ENCODE results near the gene SLC19A1. TPM values are rescaled to one million over a fixed set of nuclear protein-coding genes. Genes with fewer than 3 reads are reported as not detected.
A peak's percentile ranks its signal among the peaks of the same experiment; 100 is the strongest.

Gene SLC19A1
- total RNA-seq, 3 donors from 2014 or later = 5.6 to 6.7 (median 6.6) TPM

DNA sequence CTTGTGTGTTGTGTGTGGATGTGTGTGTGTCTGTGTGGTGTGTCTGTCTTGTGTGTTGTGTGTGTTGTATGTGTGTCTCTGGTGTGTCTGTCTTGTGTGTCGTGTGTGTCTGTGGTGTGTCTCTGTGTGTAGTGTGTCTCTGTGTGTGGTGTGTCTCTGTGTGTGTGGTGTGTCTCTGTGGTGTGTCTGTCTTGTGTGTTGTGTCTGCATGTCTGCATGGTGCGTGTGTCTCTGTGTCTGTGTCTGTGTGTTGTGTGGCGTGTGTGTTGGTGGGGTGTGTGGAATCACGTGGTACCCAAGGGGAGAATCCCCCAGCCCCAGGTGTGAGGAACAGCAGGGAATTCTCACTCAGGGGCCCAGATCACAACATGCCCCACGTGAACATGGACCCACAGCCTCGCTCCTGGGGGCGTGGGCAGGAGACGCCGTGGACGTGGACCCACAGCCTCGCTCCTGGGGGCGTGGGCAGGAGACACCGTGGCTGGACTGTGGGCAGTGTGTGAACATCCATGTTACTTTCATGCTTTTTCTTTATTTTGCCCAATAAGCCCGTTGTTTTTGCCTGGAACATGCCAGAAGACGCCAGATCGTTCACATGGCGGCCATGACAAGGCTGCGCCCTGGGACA is 67.8 kb downstream of the SLC19A1 start:
- intact Hi-C loops (cut with DNase I; ENCODE audit: low total_unique reads) = no loop called here
- no peaks in the 10 kb centered on the region for H3K27me3 ChIP-seq
- H3K27ac ChIP-seq = no peak overlapping the region
- H3K4me1 ChIP-seq = peaks cover 9 to 17% of the 10 kb centered on the region in 2 donors
- H3K9me3 ChIP-seq = no peaks in the 10 kb centered on the region
- no peak for DNase-seq (ENCODE audit: low spot score in 2 of 2)
- H3K36me3 ChIP-seq = no peaks in the 10 kb centered on the region
- no peak for TF ChIP-seq POLR2A (IDR thresholded peaks at IDR 0.05)
- no peak for TF ChIP-seq POLR2AphosphoS5 (IDR thresholded peaks at IDR 0.05)
- TF ChIP-seq, protein P1, sequence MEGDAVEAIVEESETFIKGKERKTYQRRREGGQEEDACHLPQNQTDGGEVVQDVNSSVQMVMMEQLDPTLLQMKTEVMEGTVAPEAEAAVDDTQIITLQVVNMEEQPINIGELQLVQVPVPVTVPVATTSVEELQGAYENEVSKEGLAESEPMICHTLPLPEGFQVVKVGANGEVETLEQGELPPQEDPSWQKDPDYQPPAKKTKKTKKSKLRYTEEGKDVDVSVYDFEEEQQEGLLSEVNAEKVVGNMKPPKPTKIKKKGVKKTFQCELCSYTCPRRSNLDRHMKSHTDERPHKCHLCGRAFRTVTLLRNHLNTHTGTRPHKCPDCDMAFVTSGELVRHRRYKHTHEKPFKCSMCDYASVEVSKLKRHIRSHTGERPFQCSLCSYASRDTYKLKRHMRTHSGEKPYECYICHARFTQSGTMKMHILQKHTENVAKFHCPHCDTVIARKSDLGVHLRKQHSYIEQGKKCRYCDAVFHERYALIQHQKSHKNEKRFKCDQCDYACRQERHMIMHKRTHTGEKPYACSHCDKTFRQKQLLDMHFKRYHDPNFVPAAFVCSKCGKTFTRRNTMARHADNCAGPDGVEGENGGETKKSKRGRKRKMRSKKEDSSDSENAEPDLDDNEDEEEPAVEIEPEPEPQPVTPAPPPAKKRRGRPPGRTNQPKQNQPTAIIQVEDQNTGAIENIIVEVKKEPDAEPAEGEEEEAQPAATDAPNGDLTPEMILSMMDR (IDR thresholded peaks at IDR 0.05) = no peak
- H3K4me3 ChIP-seq = no peak overlapping the region

DNA sequence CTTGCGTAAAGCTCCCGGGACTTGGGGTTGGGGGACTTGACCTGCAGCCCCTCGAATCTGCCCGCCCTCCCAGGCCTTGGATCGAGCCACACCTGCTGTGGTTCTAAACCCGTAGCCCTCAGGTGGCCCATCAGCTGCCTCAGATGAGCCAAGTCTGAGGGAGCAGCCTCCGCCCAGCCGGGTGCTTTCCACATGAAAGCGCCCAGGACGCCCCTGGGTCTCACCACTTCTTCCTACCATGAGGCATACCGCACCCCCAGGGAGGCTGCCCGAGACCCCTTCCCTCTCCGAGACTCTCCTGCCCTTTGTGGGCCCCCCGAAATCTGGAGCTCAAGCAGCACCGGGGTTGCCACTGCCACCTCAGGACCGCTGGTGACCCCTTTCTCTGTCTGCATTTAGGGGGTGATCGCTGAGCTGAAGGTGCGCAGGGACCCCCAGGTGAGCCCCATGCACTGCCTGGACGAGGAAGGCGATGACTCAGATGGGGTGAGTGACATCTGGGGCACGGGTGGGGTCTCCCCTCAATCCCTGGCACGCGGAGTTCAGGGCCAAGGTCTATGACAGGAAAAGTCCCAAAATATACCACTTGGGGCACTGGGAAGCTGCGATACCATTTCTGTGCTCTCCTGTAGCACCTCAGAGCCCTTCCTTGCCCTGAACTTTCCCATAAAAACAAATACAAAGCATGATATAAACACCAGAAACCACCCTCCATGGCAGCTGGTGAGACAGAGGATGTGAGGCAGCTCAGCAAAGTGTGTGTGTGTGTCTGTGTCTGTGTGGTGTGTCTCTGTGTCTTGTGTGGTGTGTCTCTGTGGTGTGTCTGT is 68.5 kb downstream of the SLC19A1 start:
- Histone ChIP-seq H3K4me3 (no peak overlapping the region), H3K9me3 (no peaks in the 10 kb centered on the region), H3K27ac (no peak overlapping the region), H3K36me3 (no peaks in the 10 kb centered on the region), H3K4me1 (peaks cover 9 to 17% of the 10 kb centered on the region in 2 donors), H3K27me3 (no peaks in the 10 kb centered on the region)
- intact Hi-C loops (cut with DNase I; ENCODE audit: low total_unique reads) = no loop called here
- no peak for DNase-seq (ENCODE audit: low spot score in 2 of 2)
- TF ChIP-seq, protein P1 (IDR thresholded peaks at IDR 0.05) = no peak
- TF ChIP-seq POLR2AphosphoS5 (IDR thresholded peaks at IDR 0.05) = no peak
- TF ChIP-seq POLR2A (IDR thresholded peaks at IDR 0.05) = no peak

DNA sequence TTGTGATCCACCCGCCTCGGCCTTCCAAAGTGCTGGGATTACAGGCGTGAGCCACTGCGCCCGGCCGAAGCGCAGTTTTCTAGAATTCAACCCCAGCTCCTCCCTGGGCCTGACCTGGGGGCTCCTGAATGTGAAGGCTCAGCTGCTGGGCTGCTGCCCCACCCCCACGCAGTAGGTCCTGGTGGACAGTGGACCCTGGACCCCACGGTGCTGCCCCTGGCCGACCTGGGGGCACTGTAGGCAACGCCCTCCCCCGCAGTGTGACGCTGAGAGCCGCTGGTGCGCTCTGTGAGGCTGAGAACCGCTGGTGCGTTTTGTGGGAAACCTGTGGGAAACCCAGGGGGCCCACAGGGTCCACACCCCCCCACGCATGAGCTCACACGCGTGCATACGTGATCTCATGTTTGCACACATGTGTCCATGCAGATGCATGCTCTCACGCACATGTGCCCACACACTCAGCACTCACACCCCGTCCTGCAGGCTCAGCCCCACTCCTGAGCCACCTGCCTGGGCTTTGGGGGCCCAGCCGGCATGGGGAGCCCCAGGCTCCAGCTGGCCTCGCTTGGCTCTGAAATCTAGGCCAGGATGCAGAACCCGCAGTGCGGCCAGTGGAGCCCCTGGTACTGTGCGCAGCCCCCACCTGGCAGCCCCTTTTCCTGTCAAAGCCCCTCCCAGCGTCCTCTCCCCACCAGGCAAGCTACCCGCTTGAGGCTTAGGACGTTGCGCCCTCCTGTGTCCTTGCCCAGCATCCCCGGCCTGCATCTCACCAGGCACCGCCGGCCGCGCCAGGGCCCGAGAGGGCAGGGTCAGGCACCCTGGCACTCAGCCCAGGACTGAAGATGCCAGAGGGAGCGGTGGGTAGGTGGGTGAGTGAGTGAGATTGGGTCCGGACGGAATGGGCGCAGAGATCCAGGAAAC is 69.5 kb downstream of the SLC19A1 start:
- peak overlapping the region in 1 of 2 donors; percentile 97 for H3K27ac ChIP-seq
- H3K4me3 ChIP-seq = no peak overlapping the region
- intact Hi-C loops (cut with DNase I; ENCODE audit: low total_unique reads) = no loop called here
- peaks cover 9 to 14% of the 10 kb centered on the region in 2 donors for H3K4me1 ChIP-seq
- TF ChIP-seq POLR2A (IDR thresholded peaks at IDR 0.05) = no peak
- TF ChIP-seq, protein P1 (IDR thresholded peaks at IDR 0.05) = no peak
- TF ChIP-seq POLR2AphosphoS5 (IDR thresholded peaks at IDR 0.05) = no peak
- H3K36me3 ChIP-seq = no peaks in the 10 kb centered on the region
- DNase-seq (ENCODE audit: low spot score in 2 of 2) = no peak
- no peaks in the 10 kb centered on the region for H3K9me3 ChIP-seq
- no peaks in the 10 kb centered on the region for H3K27me3 ChIP-seq

DNA sequence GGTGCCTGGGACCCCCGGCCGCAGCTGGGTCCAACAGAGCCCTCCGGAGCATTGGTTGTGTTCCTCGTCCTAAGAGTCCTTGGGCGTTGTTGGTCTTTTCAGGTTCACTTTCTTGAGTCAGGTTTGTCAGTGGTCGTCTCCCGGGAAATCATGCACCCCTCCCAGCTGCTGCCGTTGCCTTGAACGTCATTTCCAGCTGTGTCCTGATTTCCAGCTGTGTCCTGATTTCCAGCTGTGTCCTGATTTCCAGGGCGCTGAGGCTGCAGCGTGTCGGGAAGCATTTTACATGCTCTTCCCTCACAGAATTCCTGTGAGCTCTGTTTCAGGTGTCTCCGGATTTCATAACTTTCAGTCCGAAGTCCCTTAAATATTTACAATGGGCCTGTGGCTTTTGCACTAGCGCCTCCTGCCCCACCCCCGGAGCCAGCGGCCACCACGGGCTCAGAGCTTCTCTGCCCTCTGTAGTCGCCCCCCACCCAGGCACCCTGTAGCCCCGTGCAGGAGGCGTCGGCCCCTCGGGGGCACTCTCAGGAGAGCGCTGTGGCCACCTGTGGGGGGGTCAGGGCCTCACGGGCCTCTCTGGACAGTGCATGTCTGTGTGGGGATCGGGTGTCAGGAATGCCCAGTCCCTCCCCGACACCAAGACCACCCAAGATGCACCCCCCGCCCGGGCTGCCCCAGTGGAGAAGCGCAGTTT is 70.6 kb downstream of the SLC19A1 start:
- peaks cover 9 to 14% of the 10 kb centered on the region in 2 donors for H3K4me1 ChIP-seq
- H3K4me3 ChIP-seq = peak overlapping the region in 2 of 3 donors; percentile 27 to 56
- H3K36me3 ChIP-seq = no peaks in the 10 kb centered on the region
- intact Hi-C loops (cut with DNase I; ENCODE audit: low total_unique reads) = no loop called here
- peak overlapping the region; percentile 73 to 97 for H3K27ac ChIP-seq
- DNase-seq (ENCODE audit: low spot score in 2 of 2) = no peak
- no peaks in the 10 kb centered on the region for H3K9me3 ChIP-seq
- peak in 2 of 3 donors; percentile 29 to 41 for TF ChIP-seq POLR2AphosphoS5 (IDR thresholded peaks at IDR 0.05)
- TF ChIP-seq, protein P1 (IDR thresholded peaks at IDR 0.05) = no peak
- no peaks in the 10 kb centered on the region for H3K27me3 ChIP-seq
